ENCODE measurements around the gene PAWR. TPM values are rescaled to one million over a fixed set of nuclear protein-coding genes. Genes with fewer than 3 reads are reported as not detected.
A peak's percentile ranks its signal among the peaks of the same experiment; 100 is the strongest.

Gene PAWR
- total RNA-seq, 6 experiments from 2014 or later = 55.2 to 89.4 (median 70.5) TPM

- Mint-ChIP-seq H3K4me1 (ENCODE audit: low read depth) (peaks cover 69% of the 10 kb centered on the region), H3K27ac (peak overlapping the region; percentile 79), H3K27me3 (ENCODE audit: insufficient read depth) (no peaks in the 10 kb centered on the region), H3K9me3 (no peaks in the 10 kb centered on the region), H3K4me3 (peak overlapping the region; percentile 91), H3K36me3 (ENCODE audit: low read depth) (peaks cover 10% of the 10 kb centered on the region; the same call in 1 of the 2 replicates)
- TF ChIP-seq CTCF (IDR thresholded peaks at IDR 0.05) = no peak; the same call in 1 of the 2 replicates
- peak; percentile 28 for DNase-seq
Measured at GRCh38 chr12:79689477-79690141, 1.2 kb downstream of the PAWR start.

- peaks cover 65% of the 10 kb centered on the region for H3K4me1 Mint-ChIP-seq (ENCODE audit: low read depth)
- H3K27me3 Mint-ChIP-seq (ENCODE audit: insufficient read depth) = no peaks in the 10 kb centered on the region
- peak overlapping the region; percentile 87 for H3K4me3 Mint-ChIP-seq
- DNase-seq = no peak
- no peaks in the 10 kb centered on the region for H3K9me3 Mint-ChIP-seq
- peak overlapping the region; percentile 64 for H3K27ac Mint-ChIP-seq
- no peak for TF ChIP-seq CTCF (IDR thresholded peaks at IDR 0.05)
- H3K36me3 Mint-ChIP-seq (ENCODE audit: low read depth) = peaks cover 10% of the 10 kb centered on the region; the same call in 1 of the 2 replicates
Measured at GRCh38 chr12:79689061-79689476, 1.7 kb downstream of the PAWR start.

- DNase-seq = no peak
- Mint-ChIP-seq H3K4me3 (peak overlapping the region; percentile 87), H3K27me3 (ENCODE audit: insufficient read depth) (no peaks in the 10 kb centered on the region)
Measured at GRCh38 chr12:79688376-79689060, 2.2 kb downstream of the PAWR start.

GRCh38 chr12:79687711-79688260, 3.0 kb downstream of the PAWR start:
- DNase-seq = no peak
- Mint-ChIP-seq H3K4me3 (peak overlapping the region; percentile 87), H3K27ac (peak overlapping the region; percentile 37; the same call in 1 of the 2 replicates)

More at GRCh38 chr12:79688376-79689060, 2.2 kb downstream of the PAWR start:
- no peak for TF ChIP-seq CTCF (IDR thresholded peaks at IDR 0.05)
- Mint-ChIP-seq H3K4me1 (ENCODE audit: low read depth) (peaks cover 64% of the 10 kb centered on the region), H3K27ac (peak overlapping the region; percentile 64), H3K36me3 (ENCODE audit: low read depth) (peaks cover 10% of the 10 kb centered on the region; the same call in 1 of the 2 replicates), H3K9me3 (no peaks in the 10 kb centered on the region)

More at GRCh38 chr12:79687711-79688260, 3.0 kb downstream of the PAWR start:
- Mint-ChIP-seq H3K36me3 (ENCODE audit: low read depth) (peaks cover 10% of the 10 kb centered on the region; the same call in 1 of the 2 replicates), H3K4me1 (ENCODE audit: low read depth) (peaks cover 64% of the 10 kb centered on the region), H3K27me3 (ENCODE audit: insufficient read depth) (no peaks in the 10 kb centered on the region), H3K9me3 (no peaks in the 10 kb centered on the region)
- TF ChIP-seq CTCF (IDR thresholded peaks at IDR 0.05) = no peak
